ENCODE data around the gene CALHM3. TPM values are rescaled to one million over a fixed set of nuclear protein-coding genes. Genes with fewer than 3 reads are reported as not detected.
"Not testable (repeated sequence)": the region's sequence is repeated elsewhere in the genome, so short reads cannot be mapped to it uniquely, and the experiment has no call there.

Gene CALHM3
- total and polyA plus RNA-seq, 2 donors from 2014 or later = not detected

DNA sequence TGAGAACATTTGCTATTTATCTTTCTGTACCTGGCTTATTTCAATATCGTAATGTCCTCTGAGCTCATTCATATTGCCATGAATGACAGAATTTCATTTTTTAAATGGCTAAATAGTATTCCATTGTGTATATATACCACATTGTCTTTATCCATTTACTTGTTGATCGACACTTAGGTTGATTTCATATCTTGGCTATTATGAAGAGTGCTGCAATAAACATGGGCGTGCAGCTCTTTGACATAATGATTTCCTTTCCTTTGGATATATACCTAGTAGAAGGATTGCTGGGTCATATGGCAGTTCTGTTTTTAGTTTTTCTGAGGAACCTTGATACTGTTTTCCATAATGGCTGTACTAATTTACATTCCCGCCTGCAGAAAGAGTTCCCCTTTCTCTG, 44.6 kb upstream of the CALHM3 start:
- no peak for FAIRE-seq
- intact Hi-C loops (cut with DNase I) = no loop called here
- H3K27ac ChIP-seq (ENCODE audit: low read depth in 2 of 2, low read length in 2 of 2) = no peak overlapping the region
- TF ChIP-seq, protein P1, sequence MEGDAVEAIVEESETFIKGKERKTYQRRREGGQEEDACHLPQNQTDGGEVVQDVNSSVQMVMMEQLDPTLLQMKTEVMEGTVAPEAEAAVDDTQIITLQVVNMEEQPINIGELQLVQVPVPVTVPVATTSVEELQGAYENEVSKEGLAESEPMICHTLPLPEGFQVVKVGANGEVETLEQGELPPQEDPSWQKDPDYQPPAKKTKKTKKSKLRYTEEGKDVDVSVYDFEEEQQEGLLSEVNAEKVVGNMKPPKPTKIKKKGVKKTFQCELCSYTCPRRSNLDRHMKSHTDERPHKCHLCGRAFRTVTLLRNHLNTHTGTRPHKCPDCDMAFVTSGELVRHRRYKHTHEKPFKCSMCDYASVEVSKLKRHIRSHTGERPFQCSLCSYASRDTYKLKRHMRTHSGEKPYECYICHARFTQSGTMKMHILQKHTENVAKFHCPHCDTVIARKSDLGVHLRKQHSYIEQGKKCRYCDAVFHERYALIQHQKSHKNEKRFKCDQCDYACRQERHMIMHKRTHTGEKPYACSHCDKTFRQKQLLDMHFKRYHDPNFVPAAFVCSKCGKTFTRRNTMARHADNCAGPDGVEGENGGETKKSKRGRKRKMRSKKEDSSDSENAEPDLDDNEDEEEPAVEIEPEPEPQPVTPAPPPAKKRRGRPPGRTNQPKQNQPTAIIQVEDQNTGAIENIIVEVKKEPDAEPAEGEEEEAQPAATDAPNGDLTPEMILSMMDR (IDR thresholded peaks at IDR 0.05; ENCODE audit: borderline replicate concordance, extremely low read depth, insufficient read depth) = no peak
- H3K4me1 ChIP-seq (ENCODE audit: control insufficient read depth in 2 of 3, insufficient read depth in 2 of 3, low read depth in 1 of 3, low read length in 3 of 3) = no peaks in the 10 kb centered on the region
- H3K27me3 ChIP-seq (ENCODE audit: control insufficient read depth, insufficient read depth, low read length) = no peaks in the 10 kb centered on the region
- no peaks in the 10 kb centered on the region for H3K9me3 ChIP-seq (ENCODE audit: control insufficient read depth in 2 of 3, insufficient read depth in 1 of 3, low read length in 3 of 3)
- H3K4me3 ChIP-seq (ENCODE audit: low read length in 3 of 3) = no peak overlapping the region
- no peaks in the 10 kb centered on the region for H3K36me3 ChIP-seq (ENCODE audit: control insufficient read depth in 2 of 3, insufficient read depth in 3 of 3, low read length in 3 of 3)
- H3K9ac ChIP-seq (ENCODE audit: low read length in 3 of 3) = no peak overlapping the region
- no peak for DNase-seq

- H3K27ac ChIP-seq (ENCODE audit: low read depth in 2 of 2, low read length in 2 of 2); DNase-seq; FAIRE-seq; H3K4me3 ChIP-seq (ENCODE audit: low read length in 3 of 3); H3K4me1 ChIP-seq (ENCODE audit: control insufficient read depth in 2 of 3, insufficient read depth in 2 of 3, low read depth in 1 of 3, low read length in 3 of 3); H3K9ac ChIP-seq (ENCODE audit: low read length in 3 of 3); H3K36me3 ChIP-seq (ENCODE audit: control insufficient read depth in 2 of 3, insufficient read depth in 3 of 3, low read length in 3 of 3); intact Hi-C loops (cut with DNase I); H3K27me3 ChIP-seq (ENCODE audit: control insufficient read depth, insufficient read depth, low read length); H3K9me3 ChIP-seq (ENCODE audit: control insufficient read depth in 2 of 3, insufficient read depth in 1 of 3, low read length in 3 of 3): not testable (repeated sequence)
Observed at GRCh38 chr10:103522006-103522405, 43.0 kb upstream of the CALHM3 start.

- Histone ChIP-seq H3K4me3 (ENCODE audit: low read length in 3 of 3) (no peak overlapping the region), H3K36me3 (ENCODE audit: control insufficient read depth in 2 of 3, insufficient read depth in 3 of 3, low read length in 3 of 3) (no peaks in the 10 kb centered on the region), H3K9me3 (ENCODE audit: control insufficient read depth in 2 of 3, insufficient read depth in 1 of 3, low read length in 3 of 3) (no peaks in the 10 kb centered on the region), H3K9ac (ENCODE audit: low read length in 3 of 3) (no peak overlapping the region), H3K27me3 (ENCODE audit: control insufficient read depth, insufficient read depth, low read length) (no peaks in the 10 kb centered on the region), H3K27ac (ENCODE audit: low read depth in 2 of 2, low read length in 2 of 2) (no peak overlapping the region), H3K4me1 (ENCODE audit: control insufficient read depth in 2 of 3, insufficient read depth in 2 of 3, low read depth in 1 of 3, low read length in 3 of 3) (no peaks in the 10 kb centered on the region)
- DNase-seq (no peak), FAIRE-seq (no peak)
- intact Hi-C loops (cut with DNase I) = no loop called here
- TF ChIP-seq, protein P1 (IDR thresholded peaks at IDR 0.05; ENCODE audit: borderline replicate concordance, extremely low read depth, insufficient read depth) = no peak
Observed at GRCh38 chr10:103519798-103520197, 40.8 kb upstream of the CALHM3 start.

DNA sequence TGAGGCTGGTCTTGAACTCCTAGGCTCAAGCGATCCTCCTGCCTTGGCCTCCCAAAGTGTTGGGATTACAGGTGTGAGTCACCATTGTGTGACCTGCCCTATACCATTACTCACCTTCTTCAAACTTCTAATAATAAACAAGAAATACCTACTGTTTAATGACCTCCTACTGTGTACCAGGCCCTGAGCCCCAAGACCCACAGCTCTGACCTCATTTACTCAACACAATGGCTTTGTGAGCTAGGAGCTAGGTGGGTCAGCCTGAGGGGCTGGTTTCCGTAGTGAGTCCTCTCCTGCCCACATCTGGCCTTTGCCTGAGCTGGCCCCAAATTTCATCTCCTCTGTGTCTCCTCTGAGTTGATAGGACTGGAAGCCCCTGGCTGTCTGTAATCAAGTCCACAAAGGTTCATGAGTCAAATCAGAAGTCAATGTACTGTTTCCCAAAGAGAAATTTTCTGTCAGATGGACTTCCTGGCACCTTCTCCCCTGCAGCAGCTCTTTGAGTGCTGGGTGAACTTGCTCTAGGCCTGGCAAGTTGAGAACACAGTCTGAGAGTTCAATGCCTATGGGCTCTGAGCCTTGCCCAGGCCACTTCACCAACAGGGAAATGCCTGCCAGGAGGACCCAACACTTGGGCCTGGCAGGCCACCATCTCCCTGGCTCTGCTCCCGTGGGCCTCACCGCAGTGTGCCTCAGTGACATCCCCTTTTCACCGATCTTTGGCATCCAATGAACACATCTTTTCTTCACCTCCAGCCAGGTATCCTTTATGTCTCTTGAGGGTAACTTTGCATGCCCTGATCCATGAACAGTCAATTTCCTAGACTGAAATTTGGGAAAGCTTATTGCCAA, 38.4 kb upstream of the CALHM3 start:
- no peaks in the 10 kb centered on the region for H3K9me3 ChIP-seq (ENCODE audit: control insufficient read depth in 2 of 3, insufficient read depth in 1 of 3, low read length in 3 of 3)
- no peak overlapping the region for H3K27ac ChIP-seq (ENCODE audit: low read depth in 2 of 2, low read length in 2 of 2)
- H3K4me3 ChIP-seq (ENCODE audit: low read length in 3 of 3) = no peak overlapping the region
- H3K27me3 ChIP-seq (ENCODE audit: control insufficient read depth, insufficient read depth, low read length) = no peaks in the 10 kb centered on the region
- FAIRE-seq = no peak
- no peaks in the 10 kb centered on the region for H3K4me1 ChIP-seq (ENCODE audit: control insufficient read depth in 2 of 3, insufficient read depth in 2 of 3, low read depth in 1 of 3, low read length in 3 of 3)
- H3K9ac ChIP-seq (ENCODE audit: low read length in 3 of 3) = no peak overlapping the region
- H3K36me3 ChIP-seq (ENCODE audit: control insufficient read depth in 2 of 3, insufficient read depth in 3 of 3, low read length in 3 of 3) = no peaks in the 10 kb centered on the region
- no peak for DNase-seq
- intact Hi-C loops (cut with DNase I) = no loop called here
- TF ChIP-seq, protein P1 (IDR thresholded peaks at IDR 0.05; ENCODE audit: borderline replicate concordance, extremely low read depth, insufficient read depth) = no peak

Measured in kidney (tissue), 14 donors.